GM12878 (cell line): ENCODE results near the gene MYL7. TPM values are rescaled to one million over a fixed set of nuclear protein-coding genes. Genes with fewer than 3 reads are reported as not detected.

Experiments
- ATAC-seq: fragments of 200-7000 bp; cut with Tn5 transposase; 3 replicates; pipeline ENCODE4 v1.9.1; 2020; ENCODE audit warnings: mild to moderate bottlenecking, moderate library complexity
- BruUV-seq: library from RNA; stranded (reverse); fragments of 400-500 nt; replicated peaks from 2 replicates; lab custom pipeline; 2021; lab: Mats Ljungman, UMichigan
- CTCF ChIA-PET: fragments of 300-600 bp; sonication (Branson Sonifier 250); formaldehyde crosslinking; extraction: SDS; loops from one replicate; lab custom pipeline; 2021; ENCODE audit warnings: inconsistent platforms; lab: Yijun Ruan, JAX
- POLR2A ChIA-PET: fragments of 350-600 bp; formaldehyde crosslinking; extraction: SDS; loops from one replicate; lab custom pipeline; 2021; ENCODE audit warnings: inconsistent platforms; lab: Charles Lee
- RAD21 ChIA-PET: fragments of 300-600 bp; sonication (Branson Sonifier 250); formaldehyde crosslinking; loops from one replicate; lab custom pipeline; 2023; ENCODE audit warnings: antibody characterized with exemption; ENCODE audit not compliant: unreplicated experiment; lab: Charles Lee
- SMC1A ChIA-PET: fragments of 300-600 bp; sonication (Branson Sonifier 250); formaldehyde crosslinking; loops from one replicate; lab custom pipeline; 2023; ENCODE audit not compliant: unreplicated experiment, uncharacterized antibody; lab: Charles Lee
- DNase-seq: peaks from one replicate; pipeline ENCODE4 v3.0.0-alpha.2; 2011; ENCODE audit warnings: low read depth, low spot score
- FAIRE-seq: peaks from 3 replicates; lab custom pipeline; 2011; peaks lifted over from hg19 to GRCh38; lab: Jason Lieb, UNC
- H2AFZ ChIP-seq: 2 replicates; pipeline ENCODE4 v1.6.0; 2011; ENCODE audit warnings: low read depth, low read length, control low read depth; ENCODE audit not compliant: control insufficient read depth
- H3K27ac ChIP-seq: 2 replicates; pipeline ENCODE4 v1.5.1; 2011; ENCODE audit warnings: control low read depth; ENCODE audit not compliant: control insufficient read depth, insufficient read depth
- H3K27me3 ChIP-seq, 2 experiments: replicated peaks in 1 of 2; 2 replicates each; pipeline versions ENCODE4 v1.6.0 to v1.6.1; 2011; ENCODE audit warnings: low read length in 1 of 2; ENCODE audit not compliant: control insufficient read depth in 2 of 2, insufficient read depth in 2 of 2
- H3K36me3 ChIP-seq, 2 experiments: 2 replicates each; pipeline ENCODE4 v1.5.1; 2011; ENCODE audit warnings: low read length in 1 of 2; ENCODE audit not compliant: control insufficient read depth in 2 of 2, insufficient read depth in 2 of 2
- H3K4me1 ChIP-seq: 2 replicates; pipeline ENCODE4 v1.6.1; 2011; ENCODE audit warnings: mild to moderate bottlenecking, low read length, moderate library complexity, mixed read lengths; ENCODE audit not compliant: control insufficient read depth, insufficient read depth
- H3K4me2 ChIP-seq: 2 replicates; pipeline ENCODE4 v1.6.0; 2011; ENCODE audit warnings: control low read depth; ENCODE audit not compliant: control insufficient read depth, insufficient read depth
- H3K4me3 ChIP-seq: fragments of 200-600 bp; sonication (generic); 2 replicates; pipeline ENCODE4 v1.5.1; 2016
- H3K79me2 ChIP-seq: 2 replicates; pipeline ENCODE4 v1.6.0; 2011; ENCODE audit warnings: low read length; ENCODE audit not compliant: control insufficient read depth, insufficient read depth
- H3K9ac ChIP-seq: 2 replicates; pipeline ENCODE4 v1.8.0; 2011; ENCODE audit warnings: low read length, control low read depth, mixed read lengths; ENCODE audit not compliant: control insufficient read depth, insufficient read depth
- H3K9me3 ChIP-seq: replicated peaks from 3 replicates; pipeline ENCODE4 v1.5.1; 2011; ENCODE audit warnings: mild to moderate bottlenecking, low read length; ENCODE audit not compliant: control insufficient read depth, insufficient read depth
- H4K20me1 ChIP-seq: 2 replicates; pipeline ENCODE4 v1.6.0; 2011; ENCODE audit not compliant: control insufficient read depth, insufficient read depth
- E2F4 ChIP-seq: IDR thresholded peaks from 2 replicates; pipeline ENCODE4 v1.6.1; 2012; ENCODE audit warnings: low read depth, low read length, improper control_type of control experiment
- FOXM1 ChIP-seq: IDR thresholded peaks from 2 replicates; pipeline ENCODE4 v1.6.1; 2012; ENCODE audit warnings: low read depth, mild to moderate bottlenecking, inconsistent platforms, low read length, moderate library complexity
- HDAC6 ChIP-seq: fragments of 200-600 bp; sonication (generic); IDR thresholded peaks from one replicate; pipeline ENCODE4 v1.8.0; 2017; ENCODE audit warnings: antibody characterized with exemption; ENCODE audit not compliant: unreplicated experiment
- IRF4 ChIP-seq: IDR thresholded peaks from 2 replicates; pipeline ENCODE4 v1.6.1; 2011; ENCODE audit warnings: low read depth, low read length
- MAX ChIP-seq: IDR thresholded peaks from 2 replicates; pipeline ENCODE4 v1.6.1; 2012; ENCODE audit warnings: low read depth, low read length, improper control_type of control experiment
- PAX5 ChIP-seq: IDR thresholded peaks from 2 replicates; pipeline ENCODE4 v1.6.1; 2011; ENCODE audit warnings: low read depth, low read length, borderline replicate concordance
- RUNX3 ChIP-seq: IDR thresholded peaks from 2 replicates; pipeline ENCODE4 v1.6.1; 2012; ENCODE audit warnings: low read length, inconsistent platforms
- SREBF1 ChIP-seq: IDR thresholded peaks from 2 replicates; pipeline ENCODE4 v1.6.1; 2012; ENCODE audit warnings: mild to moderate bottlenecking, low read length
- SUZ12 ChIP-seq: fragments of 200-600 bp; sonication (generic); IDR thresholded peaks from one replicate; pipeline ENCODE4 v1.6.1; 2018; ENCODE audit warnings: antibody characterized with exemption, mild to moderate bottlenecking; ENCODE audit not compliant: unreplicated experiment
- TARDBP ChIP-seq: IDR thresholded peaks from 2 replicates; pipeline ENCODE4 v1.6.1; 2016; ENCODE audit warnings: borderline replicate concordance
- WGBS: methylation state at CpG from one replicate; pipeline ENCODE4 v1.1.6; 2016; ENCODE audit warnings: low lambda C conversion rate; ENCODE audit not compliant: insufficient replicate concordance, insufficient coverage; ENCODE audit errors: missing lambda C conversion rate; 5-methylcytosine and 5-hydroxymethylcytosine counted together
- in situ Hi-C: fragments of 300-500 bp; cut with MboI; formaldehyde crosslinking; loops from 9 replicates; pipeline ENCODE4 v1.14.3; 2018; ENCODE audit warnings: mixed read lengths
- intact Hi-C: fragments of 100-400 bp; cut with micrococcal nuclease; formaldehyde crosslinking; loops from one replicate; pipeline ENCODE4 v1.14.2; 2022; ENCODE audit not compliant: unreplicated experiment
- polyA plus RNA-seq, 11 experiments: library from polyadenylated mRNA; depleted of rRNA in 4 of 11; unstranded in 6 of 11; stranded (reverse) in 5 of 11; fragments of >200 nt; fragmentation: Nextera tagmentation in 4 of 11; fragmentation: Illumina TruSeq in 1 of 11; extraction: Ambion mirVana in 4 of 11; extraction: Trizol in 1 of 11; gene quantifications; 1 replicate in 1 of 11; 2 replicates in 10 of 11; pipeline versions ENCODE4 v1.2.1 to v1.2.3, GENCODE V29; 2011 to 2016; ENCODE audit warnings: inconsistent platforms in 2 of 11, missing spikeins in 2 of 11, low read depth in 1 of 11
- total RNA-seq, 4 experiments: library from RNA; depleted of rRNA in 3 of 4; stranded (reverse); fragments of >200 nt in 3 of 4; fragmentation: Illumina TruSeq in 1 of 4; extraction: Trizol in 1 of 4; gene quantifications; 2 replicates each; pipeline versions ENCODE4 v1.2.1 to v1.2.3, GENCODE V29; 2013 to 2021
- TF ChIP-seq, protein P1 (sequence below): IDR thresholded peaks from 2 replicates; pipeline ENCODE4 v1.6.1; 2012; ENCODE audit warnings: improper control_type of control experiment, low read depth, low read length; ENCODE audit not compliant: insufficient replicate concordance
- TF ChIP-seq, protein P2 (sequence below): fragments of 450-650 bp; formaldehyde crosslinking; IDR thresholded peaks from 2 replicates; pipeline ENCODE4 v1.4.0; 2020; ENCODE audit warnings: mild to moderate bottlenecking, moderate library complexity

Gene MYL7
- total and polyA plus RNA-seq, 10 of the 15 experiments (the other 5 are each of a cell fraction or from before 2014, with no cell fraction given), result 1.9 TPM; not detected in 9

DNA sequence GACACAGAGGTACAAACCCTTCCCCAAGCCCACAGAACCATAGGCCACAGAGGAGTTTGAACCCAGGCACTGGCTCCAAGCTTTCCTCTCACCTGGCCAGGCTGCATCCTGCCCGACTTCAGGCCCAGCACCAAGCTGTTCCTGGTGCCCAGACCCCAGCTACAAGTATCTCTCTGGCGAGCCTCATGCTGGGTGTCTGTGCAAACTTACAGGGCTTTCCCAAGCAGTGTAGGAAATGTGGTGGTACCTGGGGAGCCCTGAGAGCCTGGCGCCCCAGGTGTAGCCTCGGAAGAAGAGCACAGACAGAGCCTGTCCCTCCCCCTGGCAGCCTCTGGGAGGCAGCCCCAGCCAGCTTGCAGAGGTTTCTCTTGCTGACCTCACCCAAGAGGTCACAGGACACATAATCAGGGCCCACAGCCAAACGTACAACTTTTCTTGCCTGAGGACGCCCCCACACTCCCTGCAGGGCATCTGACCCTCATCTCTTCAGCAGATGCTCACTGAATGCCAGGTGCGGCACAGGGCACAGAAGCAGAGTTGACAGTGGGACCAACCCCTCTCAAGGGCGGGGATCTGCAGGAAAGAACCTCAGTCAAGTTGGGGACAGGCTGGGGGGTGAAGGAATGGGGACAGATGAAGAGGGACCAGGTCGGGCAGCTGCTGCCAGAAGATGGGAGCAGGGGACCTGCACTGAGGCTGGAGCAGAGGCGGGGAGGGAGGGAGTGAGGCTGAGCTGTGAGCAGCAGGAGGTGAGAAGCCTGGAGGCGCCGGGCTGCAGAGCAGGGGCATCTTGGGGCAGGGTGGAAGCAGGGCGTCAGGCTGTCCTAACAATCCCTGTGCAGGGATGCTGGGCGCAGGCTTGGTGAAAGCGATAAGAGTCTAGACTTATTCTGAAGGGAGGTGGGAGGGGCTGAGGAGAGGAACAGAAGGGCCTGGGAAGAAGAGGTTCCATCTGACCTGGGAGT lies 16.3 kb upstream of the MYL7 start:
- Histone ChIP-seq H3K27ac (no peak overlapping the region), H3K4me1 (no peaks in the 10 kb centered on the region), H3K9ac (no peak overlapping the region), H3K27me3 (no peaks in the 10 kb centered on the region; a peak in 2 of 4 replicates), H3K4me3 (no peak overlapping the region), H3K79me2 (no peaks in the 10 kb centered on the region), H2AFZ (no peak overlapping the region), H3K4me2 (no peak overlapping the region), H4K20me1 (no peaks in the 10 kb centered on the region), H3K9me3 (no peaks in the 10 kb centered on the region), H3K36me3 (no peaks in the 10 kb centered on the region)
- no peak for DNase-seq
- POLR2A ChIA-PET, result no interaction called here
- SMC1A ChIA-PET, result no interaction called here
- BruUV-seq, result no TSS peak
- CTCF ChIA-PET, result no interaction called here
- WGBS, result 33% methylated on average over 15 of the region's 15 CpGs
- in situ Hi-C loops, result no loop called here
- no peak for FAIRE-seq
- RAD21 ChIA-PET, result no interaction called here
- no peak; the same call in 2 of the 3 replicates for ATAC-seq
- intact Hi-C loops, result no loop called here
- TF ChIP-seq FOXM1 (no peak), HDAC6 (no peak), MAX (no peak), SUZ12 (no peak), E2F4 (no peak), TARDBP (no peak), RUNX3 (no peak), IRF4 (no peak), SREBF1 (no peak), PAX5 (no peak)
- TF ChIP-seq, protein P1, sequence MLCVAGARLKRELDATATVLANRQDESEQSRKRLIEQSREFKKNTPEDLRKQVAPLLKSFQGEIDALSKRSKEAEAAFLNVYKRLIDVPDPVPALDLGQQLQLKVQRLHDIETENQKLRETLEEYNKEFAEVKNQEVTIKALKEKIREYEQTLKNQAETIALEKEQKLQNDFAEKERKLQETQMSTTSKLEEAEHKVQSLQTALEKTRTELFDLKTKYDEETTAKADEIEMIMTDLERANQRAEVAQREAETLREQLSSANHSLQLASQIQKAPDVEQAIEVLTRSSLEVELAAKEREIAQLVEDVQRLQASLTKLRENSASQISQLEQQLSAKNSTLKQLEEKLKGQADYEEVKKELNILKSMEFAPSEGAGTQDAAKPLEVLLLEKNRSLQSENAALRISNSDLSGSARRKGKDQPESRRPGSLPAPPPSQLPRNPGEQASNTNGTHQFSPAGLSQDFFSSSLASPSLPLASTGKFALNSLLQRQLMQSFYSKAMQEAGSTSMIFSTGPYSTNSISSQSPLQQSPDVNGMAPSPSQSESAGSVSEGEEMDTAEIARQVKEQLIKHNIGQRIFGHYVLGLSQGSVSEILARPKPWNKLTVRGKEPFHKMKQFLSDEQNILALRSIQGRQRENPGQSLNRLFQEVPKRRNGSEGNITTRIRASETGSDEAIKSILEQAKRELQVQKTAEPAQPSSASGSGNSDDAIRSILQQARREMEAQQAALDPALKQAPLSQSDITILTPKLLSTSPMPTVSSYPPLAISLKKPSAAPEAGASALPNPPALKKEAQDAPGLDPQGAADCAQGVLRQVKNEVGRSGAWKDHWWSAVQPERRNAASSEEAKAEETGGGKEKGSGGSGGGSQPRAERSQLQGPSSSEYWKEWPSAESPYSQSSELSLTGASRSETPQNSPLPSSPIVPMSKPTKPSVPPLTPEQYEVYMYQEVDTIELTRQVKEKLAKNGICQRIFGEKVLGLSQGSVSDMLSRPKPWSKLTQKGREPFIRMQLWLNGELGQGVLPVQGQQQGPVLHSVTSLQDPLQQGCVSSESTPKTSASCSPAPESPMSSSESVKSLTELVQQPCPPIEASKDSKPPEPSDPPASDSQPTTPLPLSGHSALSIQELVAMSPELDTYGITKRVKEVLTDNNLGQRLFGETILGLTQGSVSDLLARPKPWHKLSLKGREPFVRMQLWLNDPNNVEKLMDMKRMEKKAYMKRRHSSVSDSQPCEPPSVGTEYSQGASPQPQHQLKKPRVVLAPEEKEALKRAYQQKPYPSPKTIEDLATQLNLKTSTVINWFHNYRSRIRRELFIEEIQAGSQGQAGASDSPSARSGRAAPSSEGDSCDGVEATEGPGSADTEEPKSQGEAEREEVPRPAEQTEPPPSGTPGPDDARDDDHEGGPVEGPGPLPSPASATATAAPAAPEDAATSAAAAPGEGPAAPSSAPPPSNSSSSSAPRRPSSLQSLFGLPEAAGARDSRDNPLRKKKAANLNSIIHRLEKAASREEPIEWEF, result no peak
- TF ChIP-seq, protein P2, sequence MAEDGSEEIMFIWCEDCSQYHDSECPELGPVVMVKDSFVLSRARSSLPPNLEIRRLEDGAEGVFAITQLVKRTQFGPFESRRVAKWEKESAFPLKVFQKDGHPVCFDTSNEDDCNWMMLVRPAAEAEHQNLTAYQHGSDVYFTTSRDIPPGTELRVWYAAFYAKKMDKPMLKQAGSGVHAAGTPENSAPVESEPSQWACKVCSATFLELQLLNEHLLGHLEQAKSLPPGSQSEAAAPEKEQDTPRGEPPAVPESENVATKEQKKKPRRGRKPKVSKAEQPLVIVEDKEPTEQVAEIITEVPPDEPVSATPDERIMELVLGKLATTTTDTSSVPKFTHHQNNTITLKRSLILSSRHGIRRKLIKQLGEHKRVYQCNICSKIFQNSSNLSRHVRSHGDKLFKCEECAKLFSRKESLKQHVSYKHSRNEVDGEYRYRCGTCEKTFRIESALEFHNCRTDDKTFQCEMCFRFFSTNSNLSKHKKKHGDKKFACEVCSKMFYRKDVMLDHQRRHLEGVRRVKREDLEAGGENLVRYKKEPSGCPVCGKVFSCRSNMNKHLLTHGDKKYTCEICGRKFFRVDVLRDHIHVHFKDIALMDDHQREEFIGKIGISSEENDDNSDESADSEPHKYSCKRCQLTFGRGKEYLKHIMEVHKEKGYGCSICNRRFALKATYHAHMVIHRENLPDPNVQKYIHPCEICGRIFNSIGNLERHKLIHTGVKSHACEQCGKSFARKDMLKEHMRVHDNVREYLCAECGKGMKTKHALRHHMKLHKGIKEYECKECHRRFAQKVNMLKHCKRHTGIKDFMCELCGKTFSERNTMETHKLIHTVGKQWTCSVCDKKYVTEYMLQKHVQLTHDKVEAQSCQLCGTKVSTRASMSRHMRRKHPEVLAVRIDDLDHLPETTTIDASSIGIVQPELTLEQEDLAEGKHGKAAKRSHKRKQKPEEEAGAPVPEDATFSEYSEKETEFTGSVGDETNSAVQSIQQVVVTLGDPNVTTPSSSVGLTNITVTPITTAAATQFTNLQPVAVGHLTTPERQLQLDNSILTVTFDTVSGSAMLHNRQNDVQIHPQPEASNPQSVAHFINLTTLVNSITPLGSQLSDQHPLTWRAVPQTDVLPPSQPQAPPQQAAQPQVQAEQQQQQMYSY (CRISPR knock-in tag), result no peak
